Measurements from ENCODE around the gene PTK7.

PTK7 gene

DNA sequence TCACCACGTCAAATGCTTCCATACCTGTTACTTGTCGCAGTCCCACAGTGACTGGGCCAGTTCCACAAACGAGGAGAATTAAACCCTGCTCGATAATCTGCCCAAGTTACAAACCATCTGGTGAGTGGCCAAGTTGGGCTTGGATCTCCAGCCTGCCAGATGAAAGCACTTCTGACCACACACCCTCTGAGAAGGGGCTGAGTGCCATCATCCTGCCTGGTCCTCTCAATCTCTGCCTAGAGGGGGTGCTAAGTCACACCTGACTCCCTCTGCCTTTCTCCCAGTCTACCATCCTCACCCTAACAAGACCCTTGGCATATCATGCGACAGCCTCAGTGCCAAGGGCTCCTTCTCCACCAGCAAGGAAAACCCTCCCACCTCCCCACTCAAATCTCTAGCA lies 38.9 kb upstream of the PTK7 start:
- no peak overlapping the region for H2AFZ ChIP-seq (ENCODE audit: low read length)
- no peak overlapping the region for H3K4ac ChIP-seq (ENCODE audit: low read length)
- H3K18ac ChIP-seq (ENCODE audit: low read length), result no peak overlapping the region
- H3K27me3 ChIP-seq (ENCODE audit: control insufficient read depth in 3 of 3, insufficient read depth in 3 of 3, low read depth in 1 of 3, low read length in 3 of 3), result no peaks in the 10 kb centered on the region
- H2BK5ac ChIP-seq (ENCODE audit: low read length), result no peak overlapping the region
- no peak overlapping the region for H3K4me2 ChIP-seq (ENCODE audit: insufficient read depth, low read length, poor library complexity, severe bottlenecking)
- peaks cover 4% of the 10 kb centered on the region for H3K79me1 ChIP-seq (ENCODE audit: low read depth, low read length)
- H3K9ac ChIP-seq (ENCODE audit: low read depth, low read length, poor library complexity), result no peak overlapping the region
- H3K23ac ChIP-seq (ENCODE audit: low read depth, low read length, poor library complexity), result peak overlapping the region; percentile 40
- no peak overlapping the region for H3K14ac ChIP-seq (ENCODE audit: low read length)
- peaks cover 0 to 3% of the 10 kb centered on the region in 2 donors for H3K4me1 ChIP-seq (ENCODE audit: control insufficient read depth in 2 of 2, insufficient read depth in 1 of 2, low read depth in 1 of 2, low read length in 2 of 2)
- H2BK120ac ChIP-seq (ENCODE audit: low read depth, low read length), result no peak overlapping the region
- peaks cover 53 to 86% of the 10 kb centered on the region in 2 donors for H3K36me3 ChIP-seq (replicated peaks in 1 of 2; ENCODE audit: control insufficient read depth in 2 of 2, insufficient read depth in 2 of 2, low read length in 2 of 2)
- no CpG with 5 or more reads among the region's 5 CpGs for WGBS, 2 donors (ENCODE audit: extremely low coverage in 2 of 2, insufficient read length in 2 of 2, insufficient replicate concordance in 1 of 2)
- H2AK5ac ChIP-seq (ENCODE audit: low read depth, low read length), result no peak overlapping the region
- H3K4me3 ChIP-seq (ENCODE audit: low read length in 2 of 2), result no peak overlapping the region
- no peak overlapping the region for H2BK12ac ChIP-seq (ENCODE audit: low read length)
- no peak overlapping the region for H3K27ac ChIP-seq (replicated peaks; ENCODE audit: low read length)
- no peaks in the 10 kb centered on the region for H3K9me3 ChIP-seq (replicated peaks in 1 of 2; ENCODE audit: control insufficient read depth in 2 of 2, insufficient read depth in 1 of 2, low read depth in 1 of 2, low read length in 2 of 2)
- H4K91ac ChIP-seq (ENCODE audit: low read depth, low read length, poor library complexity), result no peak overlapping the region
- no peak overlapping the region for H4K8ac ChIP-seq (ENCODE audit: low read depth, low read length)
- no peak for DNase-seq (ENCODE audit: low spot score)
- no peak overlapping the region for H2BK15ac ChIP-seq (ENCODE audit: low read length)

DNA sequence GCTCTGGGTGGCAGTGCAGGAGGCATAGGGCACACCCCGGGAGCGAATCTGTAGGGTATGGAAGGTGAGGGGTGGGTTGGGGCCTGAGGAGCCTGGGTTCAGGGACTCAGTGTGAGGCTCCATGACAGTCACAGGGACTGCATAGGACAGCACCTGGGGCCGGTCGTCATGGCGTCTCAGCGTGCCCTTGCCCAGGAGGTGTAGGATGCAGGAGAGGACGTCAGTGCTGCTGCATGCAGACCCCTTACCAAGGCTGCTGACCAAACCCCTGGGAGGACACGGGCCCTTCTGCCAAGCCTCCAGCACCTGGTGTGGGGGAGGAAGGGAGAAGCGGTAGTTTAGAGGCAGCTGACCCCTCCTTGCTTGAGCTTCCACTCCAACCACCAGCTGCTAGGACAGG lies 38.4 kb upstream of the PTK7 start:
- peak overlapping the region; percentile 96 for H3K23ac ChIP-seq (ENCODE audit: low read depth, low read length, poor library complexity)
- no peak overlapping the region for H3K18ac ChIP-seq (ENCODE audit: low read length)
- peaks cover 55 to 84% of the 10 kb centered on the region in 2 donors for H3K36me3 ChIP-seq (replicated peaks in 1 of 2; ENCODE audit: control insufficient read depth in 2 of 2, insufficient read depth in 2 of 2, low read length in 2 of 2)
- H3K4me1 ChIP-seq (ENCODE audit: control insufficient read depth in 2 of 2, insufficient read depth in 1 of 2, low read depth in 1 of 2, low read length in 2 of 2), result peaks cover 0 to 3% of the 10 kb centered on the region in 2 donors
- no peak overlapping the region for H2BK15ac ChIP-seq (ENCODE audit: low read length)
- peak overlapping the region; percentile 38 for H3K14ac ChIP-seq (ENCODE audit: low read length)
- H4K91ac ChIP-seq (ENCODE audit: low read depth, low read length, poor library complexity), result no peak overlapping the region
- no peak overlapping the region for H2BK120ac ChIP-seq (ENCODE audit: low read depth, low read length)
- H2BK5ac ChIP-seq (ENCODE audit: low read length), result peak overlapping the region; percentile 75
- H3K4ac ChIP-seq (ENCODE audit: low read length), result no peak overlapping the region
- no peak overlapping the region for H2BK12ac ChIP-seq (ENCODE audit: low read length)
- H3K27ac ChIP-seq (replicated peaks; ENCODE audit: low read length), result no peak overlapping the region
- no peaks in the 10 kb centered on the region for H3K9me3 ChIP-seq (replicated peaks in 1 of 2; ENCODE audit: control insufficient read depth in 2 of 2, insufficient read depth in 1 of 2, low read depth in 1 of 2, low read length in 2 of 2)
- H4K8ac ChIP-seq (ENCODE audit: low read depth, low read length), result no peak overlapping the region
- no peak overlapping the region for H2AK5ac ChIP-seq (ENCODE audit: low read depth, low read length)
- H3K27me3 ChIP-seq (ENCODE audit: control insufficient read depth in 3 of 3, insufficient read depth in 3 of 3, low read depth in 1 of 3, low read length in 3 of 3), result no peaks in the 10 kb centered on the region
- peaks cover 4% of the 10 kb centered on the region for H3K79me1 ChIP-seq (ENCODE audit: low read depth, low read length)
- WGBS, 2 donors (ENCODE audit: extremely low coverage in 2 of 2, insufficient read length in 2 of 2, insufficient replicate concordance in 1 of 2), result no CpG with 5 or more reads among the region's 9 CpGs
- H2AFZ ChIP-seq (ENCODE audit: low read length), result no peak overlapping the region
- no peak overlapping the region for H3K4me3 ChIP-seq (ENCODE audit: low read length in 2 of 2)
- DNase-seq (ENCODE audit: low spot score), result no peak
- no peak overlapping the region for H3K9ac ChIP-seq (ENCODE audit: low read depth, low read length, poor library complexity)
- no peak overlapping the region for H3K4me2 ChIP-seq (ENCODE audit: insufficient read depth, low read length, poor library complexity, severe bottlenecking)

DNA sequence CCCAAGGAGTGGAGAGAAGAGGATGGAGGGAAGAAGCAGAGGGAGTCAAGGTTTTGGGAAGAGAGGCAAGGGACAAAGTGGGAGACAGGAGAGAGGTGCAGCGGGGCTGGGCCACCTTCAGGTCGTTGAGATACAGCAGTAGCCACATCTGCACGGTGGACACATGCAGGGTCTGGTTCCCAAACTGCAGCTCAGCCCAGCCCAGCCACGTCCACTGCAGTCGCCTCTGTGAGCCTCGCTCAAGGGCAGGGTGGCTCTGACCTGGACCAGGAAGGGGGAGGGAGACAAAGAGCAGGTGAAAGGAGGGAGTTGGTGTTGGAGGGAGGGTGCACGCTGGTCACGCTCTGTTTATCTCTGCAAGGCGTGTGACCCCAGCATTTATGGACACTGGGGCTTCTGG lies 37.4 kb upstream of the PTK7 start:
- no peak overlapping the region for H2BK120ac ChIP-seq (ENCODE audit: low read depth, low read length)
- H2AK5ac ChIP-seq (ENCODE audit: low read depth, low read length), result no peak overlapping the region
- no peak overlapping the region for H4K8ac ChIP-seq (ENCODE audit: low read depth, low read length)
- no peak overlapping the region for H3K14ac ChIP-seq (ENCODE audit: low read length)
- H2BK15ac ChIP-seq (ENCODE audit: low read length), result no peak overlapping the region
- no peak overlapping the region for H3K4ac ChIP-seq (ENCODE audit: low read length)
- H3K36me3 ChIP-seq (replicated peaks in 1 of 2; ENCODE audit: control insufficient read depth in 2 of 2, insufficient read depth in 2 of 2, low read length in 2 of 2), result peaks cover 61 to 86% of the 10 kb centered on the region in 2 donors
- H4K91ac ChIP-seq (ENCODE audit: low read depth, low read length, poor library complexity), result no peak overlapping the region
- H3K9ac ChIP-seq (ENCODE audit: low read depth, low read length, poor library complexity), result no peak overlapping the region
- no peak overlapping the region for H3K4me3 ChIP-seq (ENCODE audit: low read length in 2 of 2)
- peaks cover 4% of the 10 kb centered on the region for H3K79me1 ChIP-seq (ENCODE audit: low read depth, low read length)
- H2BK5ac ChIP-seq (ENCODE audit: low read length), result no peak overlapping the region
- H3K27ac ChIP-seq (replicated peaks; ENCODE audit: low read length), result no peak overlapping the region
- H3K27me3 ChIP-seq (ENCODE audit: control insufficient read depth in 3 of 3, insufficient read depth in 3 of 3, low read depth in 1 of 3, low read length in 3 of 3), result no peaks in the 10 kb centered on the region
- no CpG with 5 or more reads among the region's 9 CpGs for WGBS, 2 donors (ENCODE audit: extremely low coverage in 2 of 2, insufficient read length in 2 of 2, insufficient replicate concordance in 1 of 2)
- no peak overlapping the region for H2AFZ ChIP-seq (ENCODE audit: low read length)
- no peak overlapping the region for H3K18ac ChIP-seq (ENCODE audit: low read length)
- H2BK12ac ChIP-seq (ENCODE audit: low read length), result no peak overlapping the region
- DNase-seq (ENCODE audit: low spot score), result no peak
- H3K9me3 ChIP-seq (replicated peaks in 1 of 2; ENCODE audit: control insufficient read depth in 2 of 2, insufficient read depth in 1 of 2, low read depth in 1 of 2, low read length in 2 of 2), result peaks cover 0 to 2% of the 10 kb centered on the region in 2 donors
- peaks cover 0 to 3% of the 10 kb centered on the region in 2 donors for H3K4me1 ChIP-seq (ENCODE audit: control insufficient read depth in 2 of 2, insufficient read depth in 1 of 2, low read depth in 1 of 2, low read length in 2 of 2)
- no peak overlapping the region for H3K4me2 ChIP-seq (ENCODE audit: insufficient read depth, low read length, poor library complexity, severe bottlenecking)
- H3K23ac ChIP-seq (ENCODE audit: low read depth, low read length, poor library complexity), result no peak overlapping the region

DNA sequence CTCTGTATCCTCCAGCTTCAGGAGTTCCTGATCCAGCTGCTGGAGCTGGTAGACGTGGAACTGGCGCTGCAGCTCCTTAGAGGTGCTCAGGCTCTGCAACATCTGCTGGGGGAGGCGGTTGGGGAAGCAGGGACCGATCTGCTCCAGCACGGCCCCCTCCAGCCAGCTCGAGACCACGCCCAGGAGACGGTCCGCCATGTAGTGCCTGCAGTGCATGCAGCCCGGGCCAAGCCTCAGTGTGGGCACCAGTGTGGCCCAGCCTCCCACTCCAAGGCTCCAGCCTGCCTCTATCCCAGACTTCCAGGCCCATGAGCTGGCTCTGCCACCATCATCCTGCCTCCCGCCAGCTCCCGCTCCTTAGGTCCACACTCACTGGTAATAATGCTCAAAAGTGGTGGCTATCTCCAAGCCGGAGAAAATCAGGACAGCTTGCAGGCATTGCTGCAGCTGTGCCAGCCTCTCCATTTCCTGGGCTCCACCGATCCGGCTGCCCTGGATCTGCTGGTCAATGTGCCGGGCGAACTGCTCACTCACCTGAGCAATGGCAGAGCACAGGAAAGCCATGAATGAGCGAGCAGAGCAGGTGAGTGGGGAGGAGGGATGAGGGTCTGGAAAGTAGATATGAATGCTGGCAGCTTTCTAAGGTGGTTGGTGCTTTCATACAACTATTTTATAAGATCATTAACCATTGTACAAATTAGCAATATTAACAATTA lies 35.4 kb upstream of the PTK7 start:
- no peak overlapping the region for H3K9ac ChIP-seq (ENCODE audit: low read depth, low read length, poor library complexity)
- H3K27ac ChIP-seq (replicated peaks; ENCODE audit: low read length), result no peak overlapping the region
- H3K79me1 ChIP-seq (ENCODE audit: low read depth, low read length), result peaks cover 4% of the 10 kb centered on the region
- DNase-seq (ENCODE audit: low spot score), result no peak
- no peak overlapping the region for H4K91ac ChIP-seq (ENCODE audit: low read depth, low read length, poor library complexity)
- H3K4me1 ChIP-seq (ENCODE audit: control insufficient read depth in 2 of 2, insufficient read depth in 1 of 2, low read depth in 1 of 2, low read length in 2 of 2), result peaks cover 0 to under 1% of the 10 kb centered on the region in 2 donors
- peak overlapping the region; percentile 37 for H3K4ac ChIP-seq (ENCODE audit: low read length)
- H3K4me3 ChIP-seq (ENCODE audit: low read length in 2 of 2), result no peak overlapping the region
- no peak overlapping the region for H3K4me2 ChIP-seq (ENCODE audit: insufficient read depth, low read length, poor library complexity, severe bottlenecking)
- peak overlapping the region; percentile 94 for H3K23ac ChIP-seq (ENCODE audit: low read depth, low read length, poor library complexity)
- H3K18ac ChIP-seq (ENCODE audit: low read length), result no peak overlapping the region
- H2BK120ac ChIP-seq (ENCODE audit: low read depth, low read length), result no peak overlapping the region
- no peak overlapping the region for H2AK5ac ChIP-seq (ENCODE audit: low read depth, low read length)
- H2AFZ ChIP-seq (ENCODE audit: low read length), result no peak overlapping the region
- no peak overlapping the region for H2BK15ac ChIP-seq (ENCODE audit: low read length)
- H3K27me3 ChIP-seq (ENCODE audit: control insufficient read depth in 3 of 3, insufficient read depth in 3 of 3, low read depth in 1 of 3, low read length in 3 of 3), result no peaks in the 10 kb centered on the region
- WGBS, 2 donors (ENCODE audit: extremely low coverage in 2 of 2, insufficient read length in 2 of 2, insufficient replicate concordance in 1 of 2), result no CpG with 5 or more reads among the region's 18 CpGs
- peaks cover 0 to 5% of the 10 kb centered on the region in 2 donors for H3K9me3 ChIP-seq (replicated peaks in 1 of 2; ENCODE audit: control insufficient read depth in 2 of 2, insufficient read depth in 1 of 2, low read depth in 1 of 2, low read length in 2 of 2)
- peak overlapping the region; percentile 24 for H2BK5ac ChIP-seq (ENCODE audit: low read length)
- H3K14ac ChIP-seq (ENCODE audit: low read length), result no peak overlapping the region
- H2BK12ac ChIP-seq (ENCODE audit: low read length), result peak overlapping the region; percentile 41
- H4K8ac ChIP-seq (ENCODE audit: low read depth, low read length), result no peak overlapping the region
- H3K36me3 ChIP-seq (replicated peaks in 1 of 2; ENCODE audit: control insufficient read depth in 2 of 2, insufficient read depth in 2 of 2, low read length in 2 of 2), result peaks cover 64 to 86% of the 10 kb centered on the region in 2 donors
